ENCODE data around the gene STOM.

The STOM gene

GRCh38 chr9:121363622-121363961, 6.5 kb downstream of the STOM start:
- no peaks in the 10 kb centered on the region for H3K36me3 ChIP-seq (replicated peaks in 1 of 2; ENCODE audit: control insufficient read depth in 2 of 2, insufficient read depth in 2 of 2, low read length in 2 of 2)
- H3K27ac ChIP-seq (replicated peaks; ENCODE audit: low read length): no peak overlapping the region
- H3K18ac ChIP-seq (ENCODE audit: low read length): no peak overlapping the region
- H3K23ac ChIP-seq (ENCODE audit: low read depth, low read length, poor library complexity): no peak overlapping the region
- H2AK5ac ChIP-seq (ENCODE audit: low read depth, low read length): no peak overlapping the region
- no peaks in the 10 kb centered on the region for H3K9me3 ChIP-seq (replicated peaks in 1 of 2; ENCODE audit: control insufficient read depth in 2 of 2, insufficient read depth in 1 of 2, low read depth in 1 of 2, low read length in 2 of 2)
- H3K4me1 ChIP-seq (ENCODE audit: control insufficient read depth in 2 of 2, insufficient read depth in 1 of 2, low read depth in 1 of 2, low read length in 2 of 2): peaks cover 2 to 3% of the 10 kb centered on the region in 2 donors
- WGBS, 2 donors (ENCODE audit: extremely low coverage in 2 of 2, insufficient read length in 2 of 2, insufficient replicate concordance in 1 of 2): no CpG with 5 or more reads among the region's 1 CpG
- H3K4ac ChIP-seq (ENCODE audit: low read length): no peak overlapping the region
- H4K91ac ChIP-seq (ENCODE audit: low read depth, low read length, poor library complexity): no peak overlapping the region
- no peak overlapping the region for H2BK12ac ChIP-seq (ENCODE audit: low read length)
- H2AFZ ChIP-seq (ENCODE audit: low read length): no peak overlapping the region
- no peak overlapping the region for H3K14ac ChIP-seq (ENCODE audit: low read length)
- H3K4me2 ChIP-seq (ENCODE audit: insufficient read depth, low read length, poor library complexity, severe bottlenecking): no peak overlapping the region
- no peak overlapping the region for H3K9ac ChIP-seq (ENCODE audit: low read depth, low read length, poor library complexity)
- no peaks in the 10 kb centered on the region for H3K79me1 ChIP-seq (ENCODE audit: low read depth, low read length)
- no peak overlapping the region for H2BK15ac ChIP-seq (ENCODE audit: low read length)
- DNase-seq (ENCODE audit: low spot score): no peak
- no peak overlapping the region for H3K4me3 ChIP-seq (ENCODE audit: low read length in 2 of 2)
- H3K27me3 ChIP-seq (ENCODE audit: control insufficient read depth in 3 of 3, insufficient read depth in 3 of 3, low read depth in 1 of 3, low read length in 3 of 3): no peaks in the 10 kb centered on the region
- no peak overlapping the region for H4K8ac ChIP-seq (ENCODE audit: low read depth, low read length)
- no peak overlapping the region for H2BK5ac ChIP-seq (ENCODE audit: low read length)
- no peak overlapping the region for H2BK120ac ChIP-seq (ENCODE audit: low read depth, low read length)

GRCh38 chr9:121362813-121363621, 7.0 kb downstream of the STOM start:
- no peak overlapping the region for H2AK5ac ChIP-seq (ENCODE audit: low read depth, low read length)
- H2BK5ac ChIP-seq (ENCODE audit: low read length): no peak overlapping the region
- no peaks in the 10 kb centered on the region for H3K9me3 ChIP-seq (replicated peaks in 1 of 2; ENCODE audit: control insufficient read depth in 2 of 2, insufficient read depth in 1 of 2, low read depth in 1 of 2, low read length in 2 of 2)
- H3K18ac ChIP-seq (ENCODE audit: low read length): no peak overlapping the region
- no peaks in the 10 kb centered on the region for H3K79me1 ChIP-seq (ENCODE audit: low read depth, low read length)
- H3K9ac ChIP-seq (ENCODE audit: low read depth, low read length, poor library complexity): no peak overlapping the region
- H3K36me3 ChIP-seq (replicated peaks in 1 of 2; ENCODE audit: control insufficient read depth in 2 of 2, insufficient read depth in 2 of 2, low read length in 2 of 2): no peaks in the 10 kb centered on the region
- H3K27ac ChIP-seq (replicated peaks; ENCODE audit: low read length): no peak overlapping the region
- no peak overlapping the region for H4K8ac ChIP-seq (ENCODE audit: low read depth, low read length)
- H3K4me2 ChIP-seq (ENCODE audit: insufficient read depth, low read length, poor library complexity, severe bottlenecking): no peak overlapping the region
- H3K4ac ChIP-seq (ENCODE audit: low read length): no peak overlapping the region
- no peak for DNase-seq (ENCODE audit: low spot score)
- peaks cover 2 to 3% of the 10 kb centered on the region in 2 donors for H3K4me1 ChIP-seq (ENCODE audit: control insufficient read depth in 2 of 2, insufficient read depth in 1 of 2, low read depth in 1 of 2, low read length in 2 of 2)
- no CpG with 5 or more reads among the region's 2 CpGs for WGBS, 2 donors (ENCODE audit: extremely low coverage in 2 of 2, insufficient read length in 2 of 2, insufficient replicate concordance in 1 of 2)
- no peak overlapping the region for H2BK12ac ChIP-seq (ENCODE audit: low read length)
- no peak overlapping the region for H3K14ac ChIP-seq (ENCODE audit: low read length)
- no peak overlapping the region for H4K91ac ChIP-seq (ENCODE audit: low read depth, low read length, poor library complexity)
- H2AFZ ChIP-seq (ENCODE audit: low read length): peak overlapping the region; percentile 57
- H2BK120ac ChIP-seq (ENCODE audit: low read depth, low read length): no peak overlapping the region
- H3K27me3 ChIP-seq (ENCODE audit: control insufficient read depth in 3 of 3, insufficient read depth in 3 of 3, low read depth in 1 of 3, low read length in 3 of 3): no peaks in the 10 kb centered on the region
- H3K4me3 ChIP-seq (ENCODE audit: low read length in 2 of 2): no peak overlapping the region
- no peak overlapping the region for H3K23ac ChIP-seq (ENCODE audit: low read depth, low read length, poor library complexity)
- no peak overlapping the region for H2BK15ac ChIP-seq (ENCODE audit: low read length)

- Histone ChIP-seq H2AK5ac (ENCODE audit: low read depth, low read length) (no peak overlapping the region), H4K91ac (ENCODE audit: low read depth, low read length, poor library complexity) (no peak overlapping the region), H3K9ac (ENCODE audit: low read depth, low read length, poor library complexity) (no peak overlapping the region), H3K4ac (ENCODE audit: low read length) (no peak overlapping the region), H4K8ac (ENCODE audit: low read depth, low read length) (no peak overlapping the region), H3K27ac (replicated peaks; ENCODE audit: low read length) (no peak overlapping the region), H3K4me1 (ENCODE audit: control insufficient read depth in 2 of 2, insufficient read depth in 1 of 2, low read depth in 1 of 2, low read length in 2 of 2) (peaks cover 2 to 3% of the 10 kb centered on the region in 2 donors), H3K79me1 (ENCODE audit: low read depth, low read length) (no peaks in the 10 kb centered on the region), H2AFZ (ENCODE audit: low read length) (no peak overlapping the region), H2BK120ac (ENCODE audit: low read depth, low read length) (no peak overlapping the region), H3K18ac (ENCODE audit: low read length) (no peak overlapping the region), H3K14ac (ENCODE audit: low read length) (no peak overlapping the region), H3K36me3 (replicated peaks in 1 of 2; ENCODE audit: control insufficient read depth in 2 of 2, insufficient read depth in 2 of 2, low read length in 2 of 2) (peaks cover 0 to 2% of the 10 kb centered on the region in 2 donors), H2BK12ac (ENCODE audit: low read length) (no peak overlapping the region), H3K23ac (ENCODE audit: low read depth, low read length, poor library complexity) (no peak overlapping the region), H3K4me2 (ENCODE audit: insufficient read depth, low read length, poor library complexity, severe bottlenecking) (no peak overlapping the region), H3K4me3 (ENCODE audit: low read length in 2 of 2) (no peak overlapping the region), H3K9me3 (replicated peaks in 1 of 2; ENCODE audit: control insufficient read depth in 2 of 2, insufficient read depth in 1 of 2, low read depth in 1 of 2, low read length in 2 of 2) (no peaks in the 10 kb centered on the region), H2BK15ac (ENCODE audit: low read length) (no peak overlapping the region), H3K27me3 (ENCODE audit: control insufficient read depth in 3 of 3, insufficient read depth in 3 of 3, low read depth in 1 of 3, low read length in 3 of 3) (no peaks in the 10 kb centered on the region), H2BK5ac (ENCODE audit: low read length) (no peak overlapping the region)
- no peak for DNase-seq (ENCODE audit: low spot score)
Measured at GRCh38 chr9:121360601-121361374, 9.3 kb downstream of the STOM start.
